Testis (tissue), 2 donors: ENCODE results near the gene PRKCA.

Experiments used
- CTCF ChIP-seq, 3 experiments: fragments of 450-650 bp in 2 of 3; fragments of 200-600 bp in 1 of 3; sonication (generic) in 1 of 3; IDR thresholded peaks; one replicate each; pipeline ENCODE4 v1.5.1; 2016 to 2019; ENCODE audit warnings: antibody characterized with exemption in 3 of 3, mild to moderate bottlenecking in 2 of 3, moderate library complexity in 1 of 3
- POLR2A ChIP-seq: fragments of 450-650 bp; IDR thresholded peaks from one replicate; pipeline ENCODE4 v1.6.1; 2017; ENCODE audit warnings: antibody characterized with exemption, mild to moderate bottlenecking, moderate library complexity

DNA sequence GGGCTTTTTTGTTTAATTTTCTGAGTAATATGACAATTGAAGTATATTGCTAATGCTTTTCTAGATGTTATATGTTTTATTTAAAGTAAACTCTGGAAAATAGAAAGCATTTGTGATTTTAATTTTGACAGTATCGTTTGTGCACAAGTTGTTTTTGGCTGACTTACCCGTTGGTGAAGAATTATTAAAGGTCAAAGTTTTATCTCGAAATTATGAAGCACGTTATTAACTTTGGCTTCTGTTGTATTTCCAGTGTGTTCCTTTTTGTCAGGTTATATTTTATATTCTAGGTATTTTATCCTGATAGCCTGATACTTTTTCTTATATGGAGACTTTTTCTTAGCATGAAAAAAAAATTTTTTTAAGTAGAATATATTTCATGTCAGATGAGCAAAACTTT, 16.8 kb downstream of the PRKCA start:
- TF ChIP-seq CTCF (IDR thresholded peaks at IDR 0.05) (no peak), POLR2A (no peak)
